Measurements from ENCODE around the gene EFHC1.
A peak's percentile ranks its signal among the peaks of the same experiment; 100 is the strongest.
"Not testable (repeated sequence)": the region's sequence is repeated elsewhere in the genome, so short reads cannot be mapped to it uniquely, and the experiment has no call there.

The EFHC1 gene

GRCh38 chr6:52461194-52461593 is 41.1 kb downstream of the EFHC1 start:
- DNase-seq, result not testable (repeated sequence)

- DNase-seq, result no peak
Measured at GRCh38 chr6:52474173-52474572, 54.0 kb downstream of the EFHC1 start.

- no peak for DNase-seq
Measured at GRCh38 chr6:52475307-52475706, 55.2 kb downstream of the EFHC1 start.

- no peak for DNase-seq
Measured at GRCh38 chr6:52482903-52483670, 62.9 kb downstream of the EFHC1 start.

GRCh38 chr6:52483671-52484003 is 63.5 kb downstream of the EFHC1 start:
- no peak for DNase-seq

DNA sequence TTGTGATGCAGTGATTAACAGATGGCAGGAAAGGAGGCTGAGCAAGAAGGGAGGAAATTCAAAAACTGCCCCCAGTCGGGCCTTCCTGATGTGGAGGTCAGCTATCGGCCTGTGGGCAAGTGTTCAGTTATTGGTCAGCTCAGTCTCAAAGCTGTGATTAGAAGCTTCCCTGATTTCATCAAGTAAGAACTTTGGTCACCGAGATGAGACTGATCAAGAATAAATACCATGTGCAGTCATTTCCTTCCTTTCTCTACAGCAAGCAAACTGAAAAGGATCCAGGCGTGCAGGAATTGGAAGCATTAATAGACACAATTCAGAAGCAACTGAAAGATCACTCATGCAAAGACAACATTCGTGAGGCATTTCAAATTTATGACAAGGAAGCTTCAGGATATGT is 69.7 kb downstream of the EFHC1 start:
- no peak for DNase-seq

DNA sequence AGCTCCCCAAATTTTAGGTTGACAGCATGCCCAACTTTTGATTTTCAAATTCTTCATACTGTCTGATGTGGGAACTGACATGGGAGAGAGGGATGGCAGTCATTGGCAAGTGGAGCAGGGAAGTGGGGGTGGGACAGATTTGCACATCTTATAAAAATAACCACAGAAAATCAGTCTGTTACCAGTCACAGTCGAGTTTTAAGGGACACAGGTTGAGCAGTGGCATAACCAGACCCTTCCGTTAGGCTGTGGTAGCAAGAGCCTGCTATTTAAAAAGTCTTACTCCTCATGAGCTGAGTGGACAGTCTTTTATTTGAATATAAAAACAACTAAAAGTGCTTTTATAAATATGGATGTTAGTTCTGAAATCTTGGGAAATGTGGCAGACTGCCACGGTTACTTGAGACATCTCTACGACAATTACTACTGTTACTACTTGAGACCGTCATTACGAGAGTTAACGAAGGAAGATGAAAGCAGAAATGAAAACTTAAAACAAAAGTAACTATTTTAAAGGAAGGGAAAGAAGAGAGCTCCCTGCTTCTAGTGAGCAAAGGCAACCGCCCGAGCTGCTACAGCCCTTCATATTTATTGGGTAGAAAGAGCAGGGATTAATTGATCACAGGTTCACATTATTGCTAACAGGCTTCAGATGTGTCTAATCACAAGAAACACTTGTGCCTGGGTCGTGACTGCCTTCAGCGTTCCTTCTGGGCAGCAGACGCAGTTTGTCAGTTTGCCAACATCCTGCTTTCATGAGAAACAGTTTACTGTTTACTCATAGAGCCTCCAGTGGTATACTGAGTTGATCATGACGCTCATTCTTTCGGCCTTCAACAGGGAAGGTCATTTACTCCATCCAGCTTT is 71.3 kb downstream of the EFHC1 start:
- DNase-seq, result no peak

- no peak for DNase-seq
Measured at GRCh38 chr6:52493669-52494068, 73.5 kb downstream of the EFHC1 start.

DNA sequence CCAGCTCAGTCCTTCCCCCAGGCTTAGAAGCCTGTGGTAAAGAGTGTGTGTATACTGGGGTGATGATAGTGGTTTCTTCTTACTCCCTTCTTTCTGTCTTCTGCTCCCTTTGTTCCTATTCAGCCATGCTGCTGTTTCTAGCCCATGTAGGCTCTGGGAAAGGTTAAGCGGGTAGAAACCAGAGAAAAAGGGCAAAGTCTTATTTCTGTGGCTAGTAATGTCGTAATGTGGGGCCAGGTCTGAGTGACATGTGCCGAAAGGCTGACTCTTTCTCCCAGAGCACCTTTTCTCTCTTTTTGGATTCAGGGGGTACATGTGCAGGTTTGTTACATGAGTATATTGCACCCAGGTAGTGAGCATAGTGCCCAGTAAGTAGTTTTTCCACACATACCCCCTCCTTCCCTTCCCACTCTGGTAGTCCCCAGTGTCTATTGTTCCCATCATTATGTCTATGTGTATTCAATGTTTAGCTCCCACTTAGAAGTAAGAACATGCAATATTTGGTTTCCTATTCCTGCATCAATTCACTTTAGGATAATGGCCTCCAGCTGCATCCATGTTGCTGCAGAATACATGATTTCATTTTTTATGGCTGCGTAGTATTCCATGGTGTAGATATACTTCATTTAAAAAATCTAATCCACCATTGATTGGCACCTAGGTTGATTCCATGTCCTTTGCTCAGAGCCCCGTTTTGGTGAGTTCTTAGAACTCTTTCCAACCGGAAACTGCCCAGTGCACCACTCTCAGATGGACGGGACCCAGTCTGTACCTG is 74.3 kb downstream of the EFHC1 start:
- no peak for DNase-seq

- DNase-seq, result peak in 2 of 3 experiments; percentile 6 to 19
Measured at GRCh38 chr6:52495922-52496321, 75.8 kb downstream of the EFHC1 start.

GRCh38 chr6:52496631-52497030 is 76.5 kb downstream of the EFHC1 start:
- DNase-seq, result peak in 1 of 3 experiments; percentile 50

GRCh38 chr6:52497652-52498408 is 77.7 kb downstream of the EFHC1 start:
- DNase-seq, result peak; percentile 52 to 95 (median 89)

DNA sequence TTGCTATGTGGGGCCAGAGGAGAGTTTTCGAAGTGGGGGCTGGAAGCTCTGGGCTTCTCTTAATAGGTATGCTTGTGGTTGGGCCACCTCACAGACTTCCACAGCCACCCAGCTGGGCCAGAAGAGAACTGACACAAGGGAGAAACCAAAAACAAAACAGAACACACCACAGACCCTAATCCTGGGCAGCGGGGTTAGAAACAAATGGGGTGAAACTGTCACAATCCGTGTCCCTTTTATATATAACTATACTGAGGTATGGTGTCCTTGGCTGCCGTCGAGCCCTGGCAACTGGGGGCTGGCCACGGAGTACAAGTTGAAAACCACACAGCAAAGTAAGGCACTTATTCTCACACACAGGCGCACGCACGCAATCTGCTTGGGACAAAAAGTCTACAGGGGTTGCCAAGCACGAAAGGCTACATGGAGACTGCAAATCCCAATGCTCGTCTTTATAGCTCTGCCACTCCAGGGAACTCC is 78.4 kb downstream of the EFHC1 start:
- no peak for DNase-seq

- no peak for DNase-seq
Measured at GRCh38 chr6:52499026-52499425, 78.9 kb downstream of the EFHC1 start.

GRCh38 chr6:52499681-52500236 is 79.6 kb downstream of the EFHC1 start:
- no peak for DNase-seq

GRCh38 chr6:52500238-52501129 is 80.3 kb downstream of the EFHC1 start:
- peak in 1 of 3 experiments; percentile 27 for DNase-seq

DNA sequence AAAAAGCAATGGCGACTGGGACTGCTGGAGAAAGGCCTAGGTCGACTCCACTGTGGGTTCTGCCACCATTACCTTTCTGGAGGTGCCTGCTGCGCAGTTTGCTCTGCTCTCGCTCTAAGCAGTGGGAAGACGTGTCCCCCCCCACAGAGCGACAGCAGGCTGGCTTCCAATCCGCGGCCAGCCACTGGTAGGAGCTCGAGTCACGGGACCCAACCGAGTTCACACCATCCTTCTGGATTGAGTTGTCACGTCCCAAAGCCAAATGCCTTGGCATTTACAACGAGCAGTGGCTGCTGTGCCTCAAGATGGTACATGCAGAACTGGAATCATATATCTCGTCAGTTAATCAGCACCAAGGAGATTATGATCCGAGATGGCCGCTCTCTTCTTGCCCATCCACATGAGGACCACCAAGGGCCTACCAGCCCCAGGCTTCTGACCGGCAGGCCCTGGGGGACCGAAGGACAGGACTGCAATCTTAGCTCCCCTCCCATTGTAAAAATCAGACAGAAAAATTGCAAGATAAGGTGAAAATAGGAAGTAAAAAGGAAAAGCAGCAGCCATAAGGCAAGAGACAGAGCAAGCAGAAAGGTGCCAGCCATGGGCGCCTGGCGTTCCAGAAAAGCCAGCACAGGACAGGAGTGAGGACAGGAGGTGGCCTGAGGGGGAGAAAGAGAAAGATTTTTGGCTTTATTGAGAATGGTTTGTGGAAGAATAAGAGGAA is 82.3 kb downstream of the EFHC1 start:
- DNase-seq, result no peak

GRCh38 chr6:52503323-52503747 is 83.2 kb downstream of the EFHC1 start:
- peak; percentile 39 to 78 (median 67) for DNase-seq

DNA sequence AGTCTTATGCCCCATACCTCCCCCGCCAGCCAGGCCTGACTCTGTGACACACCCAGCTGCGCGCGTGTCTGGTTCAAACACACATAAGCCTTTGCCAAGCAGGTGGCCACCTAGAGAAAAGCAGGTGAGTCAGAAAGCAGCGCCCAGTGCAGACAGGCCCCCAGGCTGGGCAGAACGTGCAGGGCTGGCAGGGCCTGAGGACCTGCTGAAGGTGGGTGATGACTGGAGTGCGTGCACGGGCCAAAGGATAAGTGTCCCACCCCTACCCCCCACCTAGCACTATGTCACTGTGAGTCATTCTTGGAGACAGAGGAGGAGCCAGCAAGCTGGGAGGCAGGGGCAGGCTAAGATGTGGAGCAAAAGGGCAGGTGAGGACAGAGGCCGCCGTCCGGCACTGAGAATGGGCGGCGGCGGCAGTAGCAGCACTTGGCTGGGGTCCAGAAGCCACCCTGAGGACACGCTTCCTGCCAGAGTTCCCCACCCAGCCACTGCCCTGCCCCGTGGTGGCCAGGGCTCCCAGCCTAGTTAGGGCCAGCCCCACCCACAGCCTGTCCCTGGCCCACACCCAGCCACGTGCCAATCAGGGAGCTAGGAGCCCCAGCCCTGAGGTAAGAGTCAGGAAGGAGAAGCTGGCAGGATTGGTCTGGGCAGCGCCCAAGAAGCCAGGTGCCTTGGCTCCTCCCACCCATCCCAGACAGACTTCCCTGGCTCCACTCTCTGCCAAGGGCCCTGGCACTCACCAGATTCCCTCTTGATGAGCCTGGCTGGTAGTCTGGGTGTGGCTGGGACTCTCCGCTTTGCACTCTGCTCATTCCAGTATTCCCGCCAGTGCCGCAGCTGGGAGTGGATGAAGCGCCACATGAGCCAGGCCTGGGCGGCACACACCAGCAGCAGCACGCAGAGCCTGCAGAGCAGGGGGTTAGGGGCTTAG is 84.0 kb downstream of the EFHC1 start:
- peak; percentile 85 to 97 (median 97) for DNase-seq

All from NCI-H1417 (cell line).